HepG2 (cell line): ENCODE results near the gene SYMPK. TPM values are rescaled to one million over a fixed set of nuclear protein-coding genes. Genes with fewer than 3 reads are reported as not detected.
A peak's percentile ranks its signal among the peaks of the same experiment; 100 is the strongest.

Source experiments
- GMEB1 ChIP-seq: sonication (generic); formaldehyde crosslinking; IDR thresholded peaks from 2 replicates; pipeline ENCODE4 v1.5.1; 2020; ENCODE audit warnings: missing genetic modification reagents, mild to moderate bottlenecking, borderline replicate concordance
- GPBP1L1 ChIP-seq: sonication (generic); formaldehyde crosslinking; IDR thresholded peaks from 2 replicates; pipeline ENCODE4 v1.5.0; 2020; ENCODE audit warnings: mild to moderate bottlenecking, missing genetic modification reagents
- KLF9 ChIP-seq: IDR thresholded peaks from 2 replicates; pipeline ENCODE4 v1.6.1; 2016; ENCODE audit warnings: low read depth
- NFE2L2 ChIP-seq: fragments of 150-350 bp; IDR thresholded peaks from 2 replicates; pipeline ENCODE4 v1.6.1; 2014; ENCODE audit warnings: low read length
- NFIC ChIP-seq: IDR thresholded peaks from 2 replicates; pipeline ENCODE4 v1.6.1; 2012; ENCODE audit warnings: mild to moderate bottlenecking, low read length, inconsistent platforms
- NKX3-1 ChIP-seq: sonication (generic); formaldehyde crosslinking; IDR thresholded peaks from 2 replicates; pipeline ENCODE4 v1.5.0; 2020; ENCODE audit warnings: missing genetic modification reagents
- NR2C2 ChIP-seq: sonication (generic); formaldehyde crosslinking; IDR thresholded peaks from 2 replicates; pipeline ENCODE4 v1.4.0; 2020; ENCODE audit warnings: missing genetic modification reagents, mild to moderate bottlenecking, moderate library complexity, borderline replicate concordance
- REST ChIP-seq, 2 experiments: IDR thresholded peaks; 2 replicates each; pipeline ENCODE4 v1.6.1; 2011 to 2012; ENCODE audit warnings: low read length in 2 of 2, borderline replicate concordance in 1 of 2, low read depth in 1 of 2, mild to moderate bottlenecking in 1 of 2, moderate library complexity in 1 of 2
- ZBTB2 ChIP-seq: sonication (generic); formaldehyde crosslinking; IDR thresholded peaks from 2 replicates; pipeline ENCODE4 v1.8.0; 2022; ENCODE audit warnings: low read depth, missing genetic modification reagents
- ZNF224 ChIP-seq: sonication (generic); formaldehyde crosslinking; IDR thresholded peaks from 2 replicates; pipeline ENCODE4 v1.5.0; 2020; ENCODE audit warnings: mild to moderate bottlenecking, missing genetic modification reagents
- ZNF275 ChIP-seq: sonication (generic); formaldehyde crosslinking; IDR thresholded peaks from 2 replicates; pipeline ENCODE4 v1.8.0; 2022; ENCODE audit warnings: missing genetic modification reagents, mild to moderate bottlenecking, inconsistent platforms, borderline replicate concordance
- ZNF354B ChIP-seq: sonication (generic); formaldehyde crosslinking; IDR thresholded peaks from 2 replicates; pipeline ENCODE4 v1.8.0; 2022; ENCODE audit warnings: mild to moderate bottlenecking, missing genetic modification reagents
- ZNF414 ChIP-seq: sonication (generic); formaldehyde crosslinking; IDR thresholded peaks from 2 replicates; pipeline ENCODE4 v1.5.0; 2020; ENCODE audit warnings: missing genetic modification reagents
- ZNF431 ChIP-seq: sonication (generic); formaldehyde crosslinking; IDR thresholded peaks from 2 replicates; pipeline ENCODE4 v1.9.0; 2022; ENCODE audit warnings: missing genetic modification reagents, low read depth, mild to moderate bottlenecking, borderline replicate concordance
- ZNF496 ChIP-seq: sonication (generic); formaldehyde crosslinking; IDR thresholded peaks from 2 replicates; pipeline ENCODE4 v1.8.1; 2023; ENCODE audit warnings: mild to moderate bottlenecking, moderate library complexity, missing genetic modification reagents; ENCODE audit not compliant: insufficient replicate concordance
- ZNF510 ChIP-seq: sonication (generic); formaldehyde crosslinking; IDR thresholded peaks from 2 replicates; pipeline ENCODE4 v1.4.0; 2020; ENCODE audit warnings: low read depth, mild to moderate bottlenecking, missing genetic modification reagents
- ZNF557 ChIP-seq: sonication (generic); formaldehyde crosslinking; IDR thresholded peaks from 2 replicates; pipeline ENCODE4 v1.4.0; 2020; ENCODE audit warnings: missing genetic modification reagents
- polyA plus RNA-seq, 8 experiments: library from polyadenylated mRNA; depleted of rRNA in 3 of 8; stranded (reverse) in 7 of 8; unstranded in 1 of 8; fragments of >200 nt; fragmentation: Illumina TruSeq in 4 of 8; extraction: Trizol in 4 of 8; gene quantifications; 2 replicates each; pipeline versions ENCODE4 v1.2.1 to v1.2.3, GENCODE V29; 2011 to 2016; ENCODE audit warnings: low read depth in 4 of 8, missing spikeins in 1 of 8, mixed read lengths in 1 of 8; ENCODE audit not compliant: insufficient read depth in 1 of 8
- total RNA-seq, 5 experiments: library from RNA; depleted of rRNA; stranded (reverse); fragments of >200 nt; fragmentation: Illumina TruSeq; extraction: Trizol; gene quantifications; 2 replicates each; pipeline ENCODE4 v1.2.3, GENCODE V29; 2016; ENCODE audit warnings: low read depth in 1 of 5

Gene SYMPK
- total and polyA plus RNA-seq, 2 of the 13 experiments (the other 11 are each of a cell fraction or from before 2014, with no cell fraction given) = 21.9 to 55.7 TPM

- TF ChIP-seq REST (IDR thresholded peaks at IDR 0.05; ENCODE audit: borderline replicate concordance in 1 of 2, low read depth in 1 of 2, low read length in 2 of 2) (peak in 1 of 2 experiments; percentile 33; a peak in 1 of 4 replicates), GPBP1L1 (no peak), KLF9 (peak; percentile 71; the same call in 1 of the 2 replicates), NR2C2 (CRISPR knock-in tag) (0 out of 2 replicates have a peak, but pooled peaks have one; percentile 9), ZNF431 (CRISPR knock-in tag) (0 out of 2 replicates have a peak, but pooled peaks have one; percentile 43), ZNF557 (CRISPR knock-in tag) (peak; percentile 35; the same call in 1 of the 2 replicates), ZNF224 (CRISPR knock-in tag) (no peak), ZBTB2 (CRISPR knock-in tag) (no peak; the same call in 1 of the 2 replicates), ZNF414 (no peak), ZNF510 (CRISPR knock-in tag) (no peak), ZNF496 (CRISPR knock-in tag) (no peak), ZNF354B (no peak), GMEB1 (CRISPR knock-in tag) (peak; percentile 91), NFE2L2 (no peak), NKX3-1 (CRISPR knock-in tag) (no peak), NFIC (no peak), ZNF275 (CRISPR knock-in tag) (0 out of 2 replicates have a peak, but pooled peaks have one; percentile 76)
Measured at GRCh38 chr19:45768984-45769782, 93.8 kb downstream of the SYMPK start, which contains the start of gene SIX5 (continued).
